ENCODE measurements around the gene ISG20L2. TPM values are rescaled to one million over a fixed set of nuclear protein-coding genes. Genes with fewer than 3 reads are reported as not detected.
A peak's percentile ranks its signal among the peaks of the same experiment; 100 is the strongest.

ISG20L2 gene
- polyA plus RNA-seq, 6 donors from 2014 or later: 14.3 to 35.0 (median 26.3) TPM

DNA sequence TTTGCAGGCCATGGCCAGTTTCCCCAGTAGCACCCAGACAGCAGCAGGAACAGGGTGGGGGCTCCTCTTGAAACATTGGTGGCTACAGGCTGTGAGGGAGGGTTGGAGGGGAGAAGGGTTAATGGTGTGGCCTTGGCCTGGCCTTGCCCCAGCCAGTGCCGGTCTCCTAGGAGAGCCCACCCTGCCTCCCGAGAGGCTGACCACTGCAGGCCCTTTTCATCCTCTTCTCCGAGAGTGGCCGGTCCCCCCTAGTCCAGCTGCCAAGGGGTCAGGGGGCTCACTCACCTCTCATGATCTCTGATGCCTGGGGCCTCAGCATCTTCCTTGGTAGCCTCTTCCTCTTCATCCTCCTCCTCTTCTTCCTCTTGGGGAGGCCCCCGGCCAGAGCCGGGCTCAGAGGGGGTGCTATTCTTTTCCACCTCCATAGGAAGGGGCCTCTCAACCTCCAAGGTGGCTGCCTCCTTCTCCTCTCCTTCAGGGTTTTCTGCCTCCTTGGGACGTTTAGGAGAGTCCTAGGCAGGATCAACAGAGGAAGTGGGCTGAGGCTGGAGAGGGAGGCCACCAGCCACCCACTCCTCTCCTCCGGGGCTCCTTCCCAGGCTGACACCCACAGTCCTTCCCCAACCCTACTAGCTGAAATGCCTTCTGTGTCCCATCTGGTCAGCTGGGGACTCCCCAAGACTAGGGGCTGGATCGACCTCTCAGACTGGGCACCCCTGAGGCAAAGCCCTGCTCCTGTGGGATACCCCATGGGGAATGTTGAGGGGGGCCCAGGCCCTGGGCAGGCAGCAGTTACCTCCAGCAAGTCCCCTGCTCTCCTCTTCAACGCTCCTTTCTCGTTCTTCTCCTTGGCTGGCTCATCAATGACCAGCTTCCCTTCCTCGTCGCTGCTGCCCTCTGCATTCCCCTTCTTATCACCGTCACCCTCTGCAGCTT lies 15.1 kb upstream of the ISG20L2 start:
- no peaks in the 10 kb centered on the region for H3K27me3 Mint-ChIP-seq
- H3K36me3 Mint-ChIP-seq: peaks cover 0 to 23% of the 10 kb centered on the region in 2 donors
- H3K27ac Mint-ChIP-seq: peak overlapping the region in 3 of 6 donors; percentile 30 to 96 (median 69)
- no peak for ATAC-seq (ENCODE audit: low read depth in 2 of 2)
- no peaks in the 10 kb centered on the region for H3K9me3 Mint-ChIP-seq
- no peak for DNase-seq
- peaks cover 53 to 62% (median 55%) of the 10 kb centered on the region in 3 donors for H3K4me1 Mint-ChIP-seq
- H3K4me3 Mint-ChIP-seq: peak overlapping the region in 1 of 8 donors; percentile 72

GRCh38 chr1:156742801-156743200 lies 14.2 kb upstream of the ISG20L2 start:
- Mint-ChIP-seq H3K4me3 (peak overlapping the region in 1 of 8 donors; percentile 29), H3K27me3 (no peaks in the 10 kb centered on the region), H3K4me1 (peaks cover 44 to 58% (median 47%) of the 10 kb centered on the region in 3 donors), H3K27ac (peak overlapping the region in 3 of 6 donors; percentile 15 to 96 (median 60)), H3K36me3 (peaks cover 0 to 25% of the 10 kb centered on the region in 2 donors), H3K9me3 (no peaks in the 10 kb centered on the region)
- DNase-seq: no peak
- ATAC-seq (ENCODE audit: low read depth in 2 of 2): no peak

- H3K36me3 Mint-ChIP-seq: peaks cover 0 to 30% of the 10 kb centered on the region in 2 donors
- H3K9me3 Mint-ChIP-seq: no peaks in the 10 kb centered on the region
- no peak for DNase-seq
- H3K4me1 Mint-ChIP-seq: peaks cover 39 to 50% (median 44%) of the 10 kb centered on the region in 3 donors
- peak overlapping the region in 5 of 6 donors; percentile 8 to 98 (median 83) for H3K27ac Mint-ChIP-seq
- no peak for ATAC-seq (ENCODE audit: low read depth in 2 of 2)
- no peaks in the 10 kb centered on the region for H3K27me3 Mint-ChIP-seq
- peak overlapping the region in 6 of 8 donors; percentile 31 to 100 (median 97) for H3K4me3 Mint-ChIP-seq
Observed at GRCh38 chr1:156742017-156742416, 13.5 kb upstream of the ISG20L2 start.

DNA sequence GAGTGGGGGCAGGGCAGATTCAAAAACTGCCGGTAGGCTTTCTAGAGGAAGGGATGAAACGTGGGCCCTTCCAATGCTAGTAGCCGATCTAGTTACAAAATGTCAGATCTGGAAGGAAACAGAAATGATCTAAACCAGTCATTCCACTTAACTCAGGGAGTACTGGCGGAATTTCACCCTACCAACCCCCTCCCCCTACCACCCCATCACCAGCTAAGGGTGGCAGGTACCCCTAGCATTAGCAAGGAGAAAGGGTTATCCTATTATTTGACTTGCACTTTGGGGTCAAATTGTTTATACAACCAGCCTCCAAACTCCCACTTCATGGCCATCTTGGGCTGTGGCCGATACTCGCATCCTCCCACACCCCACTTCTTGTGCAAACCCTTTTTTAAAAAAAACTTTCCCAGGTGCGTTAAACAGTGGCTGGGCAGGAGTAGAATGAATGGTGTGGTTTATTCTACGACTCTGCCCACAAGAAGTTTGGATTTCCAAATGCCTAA lies 13.0 kb upstream of the ISG20L2 start:
- Mint-ChIP-seq H3K9me3 (no peaks in the 10 kb centered on the region), H3K4me3 (peak overlapping the region; percentile 90 to 100 (median 98)), H3K36me3 (peaks cover 0 to 30% of the 10 kb centered on the region in 2 donors), H3K4me1 (peaks cover 35 to 46% (median 41%) of the 10 kb centered on the region in 3 donors), H3K27ac (peak overlapping the region; percentile 96 to 99 (median 98)), H3K27me3 (no peaks in the 10 kb centered on the region)
- no peak for DNase-seq
- ATAC-seq (ENCODE audit: low read depth in 2 of 2): no peak

DNA sequence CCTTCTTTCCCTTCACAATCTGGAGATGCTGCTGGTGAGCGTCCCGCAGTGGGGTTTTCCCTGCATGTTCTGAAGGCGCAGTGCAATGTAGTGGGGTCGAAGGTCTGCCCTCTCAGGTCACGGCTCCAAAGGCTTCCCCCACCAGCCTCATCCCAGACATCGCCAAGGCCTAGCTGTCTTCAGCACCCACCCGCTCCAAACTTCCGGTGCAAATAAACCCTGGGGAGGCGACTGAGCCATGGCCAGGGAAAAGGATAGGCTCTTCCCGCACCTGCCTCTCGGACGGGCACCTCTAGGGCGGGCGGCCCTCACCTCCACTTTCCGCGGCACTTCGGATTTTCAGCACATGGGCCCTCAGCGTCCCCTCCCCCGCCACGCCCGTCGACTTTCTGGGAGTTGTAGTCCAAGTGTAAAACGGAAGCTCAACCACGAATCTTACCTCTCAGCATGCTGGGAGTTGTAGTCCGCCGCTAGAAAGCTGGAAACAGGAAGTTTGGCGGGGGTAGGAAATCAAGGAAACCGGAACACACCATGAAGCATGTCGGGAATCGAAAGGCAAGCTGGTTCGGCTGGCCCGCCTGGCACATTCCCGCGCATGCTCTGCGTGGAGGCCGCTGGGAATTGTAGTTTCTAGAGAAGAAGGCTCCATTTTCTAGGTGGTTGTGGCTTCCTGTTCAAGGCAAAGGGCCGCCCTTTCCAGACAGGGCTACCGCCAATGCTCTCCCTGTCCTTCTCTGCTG lies 12.3 kb upstream of the ISG20L2 start, which contains the start of gene MRPL24:
Gene MRPL24 (minus strand): TSS at position 348 of the 740 bp plus-strand sequence. CDS start 2,384 bp downstream, outside the sequence.
- peaks cover 30 to 40% (median 36%) of the 10 kb centered on the region in 3 donors for H3K4me1 Mint-ChIP-seq
- H3K27me3 Mint-ChIP-seq: no peaks in the 10 kb centered on the region
- H3K9me3 Mint-ChIP-seq: no peaks in the 10 kb centered on the region
- peak; percentile 97 for DNase-seq
- peak within 1 kb of the TSS; percentile 96 to 99 (median 98) for H3K27ac Mint-ChIP-seq
- H3K36me3 Mint-ChIP-seq: peaks cover 0 to 30% of the 10 kb centered on the region in 2 donors
- peak within 1 kb of the TSS; percentile 90 to 100 (median 98) for H3K4me3 Mint-ChIP-seq
- peak; percentile 88 for ATAC-seq (ENCODE audit: low read depth in 2 of 2)

- H3K36me3 Mint-ChIP-seq: peaks cover 0 to 30% of the 10 kb centered on the region in 2 donors
- no peaks in the 10 kb centered on the region for H3K27me3 Mint-ChIP-seq
- H3K4me3 Mint-ChIP-seq: peak overlapping the region; percentile 90 to 100 (median 98)
- H3K27ac Mint-ChIP-seq: peak overlapping the region; percentile 96 to 99 (median 98)
- no peaks in the 10 kb centered on the region for H3K9me3 Mint-ChIP-seq
- no peak for ATAC-seq (ENCODE audit: low read depth in 2 of 2)
- H3K4me1 Mint-ChIP-seq: peaks cover 24 to 35% (median 30%) of the 10 kb centered on the region in 3 donors
- DNase-seq: no peak
Observed at GRCh38 chr1:156740237-156740740, 11.7 kb upstream of the ISG20L2 start.

DNA sequence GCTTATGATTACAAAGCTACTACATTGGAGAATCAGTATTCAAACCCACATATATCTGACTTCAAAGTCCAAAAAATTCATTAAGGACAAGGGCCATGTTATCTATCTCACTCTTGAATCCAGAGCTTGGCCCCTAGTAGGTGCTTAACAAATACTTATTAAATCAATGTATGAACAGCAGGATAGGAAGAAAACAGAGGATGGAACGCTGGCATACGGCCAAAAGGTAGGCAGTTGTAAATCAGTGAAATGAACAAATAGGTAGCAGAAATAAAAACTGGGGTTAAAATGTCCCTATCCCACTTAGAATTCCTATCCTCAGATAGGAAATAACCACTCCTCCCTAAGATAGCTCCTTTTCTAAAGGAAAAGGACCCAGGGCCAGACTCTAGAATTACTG lies 10.3 kb upstream of the ISG20L2 start:
- peaks cover 0 to 19% of the 10 kb centered on the region in 2 donors for H3K36me3 Mint-ChIP-seq
- peaks cover 18 to 30% (median 26%) of the 10 kb centered on the region in 3 donors for H3K4me1 Mint-ChIP-seq
- DNase-seq: no peak
- H3K27ac Mint-ChIP-seq: peak overlapping the region in 1 of 6 donors; percentile 4
- peak overlapping the region in 2 of 8 donors; percentile 15 to 79 for H3K4me3 Mint-ChIP-seq
- no peaks in the 10 kb centered on the region for H3K27me3 Mint-ChIP-seq
- ATAC-seq (ENCODE audit: low read depth in 2 of 2): no peak
- no peaks in the 10 kb centered on the region for H3K9me3 Mint-ChIP-seq

GRCh38 chr1:156738407-156738806 lies 9.8 kb upstream of the ISG20L2 start:
- Mint-ChIP-seq H3K27ac (peak overlapping the region in 2 of 6 donors; percentile 4 to 83), H3K27me3 (no peaks in the 10 kb centered on the region), H3K9me3 (no peaks in the 10 kb centered on the region), H3K4me3 (peak overlapping the region in 2 of 8 donors; percentile 35 to 79), H3K36me3 (peaks cover 0 to 14% of the 10 kb centered on the region in 2 donors), H3K4me1 (peaks cover 18 to 30% (median 26%) of the 10 kb centered on the region in 3 donors)
- no peak for ATAC-seq (ENCODE audit: low read depth in 2 of 2)
- no peak for DNase-seq

DNA sequence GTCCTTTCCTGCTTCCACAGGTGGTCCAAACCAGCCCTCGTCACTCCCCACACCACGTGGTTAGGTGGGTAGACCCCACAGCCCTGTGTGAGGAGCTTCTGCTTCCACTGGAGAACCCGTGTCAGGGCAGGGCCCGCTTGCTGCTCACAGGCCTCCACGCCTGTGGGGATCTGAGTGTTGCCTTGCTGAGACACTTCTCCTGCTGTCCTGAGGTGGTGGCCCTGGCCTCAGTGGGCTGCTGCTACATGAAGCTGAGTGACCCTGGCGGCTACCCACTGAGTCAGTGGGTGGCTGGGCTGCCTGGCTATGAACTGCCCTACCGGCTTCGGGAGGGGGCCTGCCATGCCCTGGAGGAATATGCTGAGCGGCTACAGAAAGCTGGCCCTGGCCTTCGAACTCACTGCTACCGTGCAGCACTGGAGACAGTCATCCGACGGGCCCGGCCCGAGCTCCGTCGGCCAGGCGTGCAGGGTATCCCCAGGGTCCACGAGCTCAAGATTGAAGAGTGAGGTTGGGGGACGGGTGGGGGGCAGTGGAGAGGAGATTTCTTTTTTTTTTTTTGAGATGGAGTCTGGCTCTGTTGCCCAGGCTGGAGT lies 5.5 kb upstream of the ISG20L2 start:
- H3K36me3 Mint-ChIP-seq: peaks cover 5 to 7% of the 10 kb centered on the region in 2 donors
- peak overlapping the region in 1 of 6 donors; percentile 62 for H3K27ac Mint-ChIP-seq
- no peaks in the 10 kb centered on the region for H3K27me3 Mint-ChIP-seq
- no peaks in the 10 kb centered on the region for H3K9me3 Mint-ChIP-seq
- peaks cover 19 to 27% (median 23%) of the 10 kb centered on the region in 3 donors for H3K4me1 Mint-ChIP-seq
- ATAC-seq (ENCODE audit: low read depth in 2 of 2): no peak
- no peak overlapping the region for H3K4me3 Mint-ChIP-seq
- no peak for DNase-seq

GRCh38 chr1:156727926-156728598 lies 504 bp downstream of the ISG20L2 start, which contains the start of gene METTL25B:
TSS of gene METTL25B (plus strand) at chr1:156728469. CDS start at chr1:156729105, 636 bp downstream.
- no peaks in the 10 kb centered on the region for H3K9me3 Mint-ChIP-seq
- peak; percentile 44 to 52 for ATAC-seq (ENCODE audit: low read depth in 2 of 2)

GRCh38 chr1:156727492-156727891 lies 1.1 kb downstream of the ISG20L2 start:
- no peak for ATAC-seq (ENCODE audit: low read depth in 2 of 2)
- Mint-ChIP-seq H3K36me3 (peaks cover 11 to 16% of the 10 kb centered on the region in 2 donors), H3K27me3 (no peaks in the 10 kb centered on the region), H3K9me3 (no peaks in the 10 kb centered on the region), H3K4me3 (no peak overlapping the region), H3K27ac (peak overlapping the region in 4 of 6 donors; percentile 97 to 99 (median 99)), H3K4me1 (peaks cover 24 to 36% (median 31%) of the 10 kb centered on the region in 3 donors)
- no peak for DNase-seq

More at GRCh38 chr1:156727926-156728598, 504 bp downstream of the ISG20L2 start, which contains the start of gene METTL25B:
- DNase-seq: no peak
- Mint-ChIP-seq H3K4me3 (no peak within 1 kb of the TSS), H3K27ac (peak within 1 kb of the TSS in 4 of 6 donors; percentile 97 to 99 (median 99)), H3K4me1 (peaks cover 30 to 36% (median 36%) of the 10 kb centered on the region in 3 donors), H3K27me3 (no peaks in the 10 kb centered on the region), H3K36me3 (peaks cover 15 to 16% of the 10 kb centered on the region in 2 donors)

Data from naive B cell (primary cell).